Lower leg skin (tissue), 3 donors: ENCODE measurements around the gene COL4A4.

Experiments
- CTCF ChIP-seq, 3 donors: fragments of 450-650 bp; IDR thresholded peaks; one replicate each; pipeline ENCODE4 v1.5.1; 2016; ENCODE audit warnings: antibody characterized with exemption in 3 of 3, mild to moderate bottlenecking in 3 of 3, moderate library complexity in 2 of 3
- POLR2A ChIP-seq, 2 donors: fragments of 450-650 bp; IDR thresholded peaks; one replicate each; pipeline ENCODE4 v1.6.1; 2016 to 2017; ENCODE audit warnings: antibody characterized with exemption in 2 of 2, mild to moderate bottlenecking in 1 of 2, moderate library complexity in 1 of 2

DNA sequence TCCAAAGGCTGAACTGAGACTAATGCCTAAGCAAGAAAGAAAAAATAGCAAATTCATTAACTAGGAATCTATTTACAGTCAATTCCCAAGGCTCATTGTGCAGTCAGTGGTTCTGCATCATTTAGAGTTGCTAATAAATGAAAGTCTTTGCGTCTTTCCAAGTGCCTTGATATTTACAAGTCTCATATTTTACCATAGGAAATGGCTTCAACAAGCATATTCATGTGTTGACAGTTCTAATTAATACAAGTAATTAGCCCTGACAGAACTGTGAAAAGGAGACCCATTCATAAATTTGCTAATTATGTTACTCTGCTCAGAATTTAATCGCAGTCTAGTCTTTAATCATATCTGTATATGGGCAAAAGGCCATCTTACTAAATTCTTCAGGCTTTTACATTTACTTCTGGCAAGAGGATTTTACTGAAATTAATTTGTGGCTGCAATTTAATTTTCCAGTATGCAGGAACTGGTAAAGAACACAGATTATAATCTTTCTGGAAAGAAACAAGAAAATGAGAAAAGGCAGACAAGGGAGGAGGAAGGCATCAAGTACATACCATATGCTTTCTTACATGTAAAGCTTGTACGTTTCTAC is 201.7 kb downstream of the COL4A4 start:
- TF ChIP-seq CTCF (IDR thresholded peaks at IDR 0.05): no peak
- no peak for TF ChIP-seq POLR2A (IDR thresholded peaks at IDR 0.05)
